Neural cell (in vitro differentiated cells): ENCODE measurements around the gene CCDC88A.

Source experiments
- POLR2AphosphoS5 ChIP-seq: IDR thresholded peaks from 2 replicates; pipeline ENCODE4 v1.6.1; 2012
- TF ChIP-seq, protein P1 (sequence below): fragments of 450-650 bp; IDR thresholded peaks from 2 replicates; pipeline ENCODE4 v1.5.1; 2014; ENCODE audit warnings: antibody characterized with exemption, mild to moderate bottlenecking, moderate library complexity; ENCODE audit not compliant: poor library complexity, severe bottlenecking
- TF ChIP-seq, protein P2 (sequence below): IDR thresholded peaks from 2 replicates; pipeline ENCODE4 v1.6.1; 2012; ENCODE audit warnings: borderline replicate concordance

DNA sequence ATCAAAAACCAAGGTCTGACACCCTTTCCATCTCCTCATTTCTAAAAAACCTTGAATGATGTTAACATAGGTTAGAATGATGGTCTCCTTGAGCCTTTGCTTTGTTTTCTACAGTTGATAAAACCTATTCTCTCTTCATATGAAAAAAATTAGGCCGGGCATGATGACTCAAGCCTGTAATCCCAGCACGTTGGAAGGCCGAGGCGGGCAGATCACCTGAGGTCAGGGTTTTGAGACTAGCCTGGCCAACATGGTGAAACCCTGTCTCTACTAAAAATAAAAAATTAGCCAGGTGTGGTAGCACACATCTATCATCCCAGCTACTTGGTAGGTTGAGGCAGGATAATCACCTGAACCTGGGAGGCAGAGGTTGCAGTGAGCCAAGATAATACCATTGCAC, 49.4 kb downstream of the CCDC88A start:
- TF ChIP-seq, protein P1, sequence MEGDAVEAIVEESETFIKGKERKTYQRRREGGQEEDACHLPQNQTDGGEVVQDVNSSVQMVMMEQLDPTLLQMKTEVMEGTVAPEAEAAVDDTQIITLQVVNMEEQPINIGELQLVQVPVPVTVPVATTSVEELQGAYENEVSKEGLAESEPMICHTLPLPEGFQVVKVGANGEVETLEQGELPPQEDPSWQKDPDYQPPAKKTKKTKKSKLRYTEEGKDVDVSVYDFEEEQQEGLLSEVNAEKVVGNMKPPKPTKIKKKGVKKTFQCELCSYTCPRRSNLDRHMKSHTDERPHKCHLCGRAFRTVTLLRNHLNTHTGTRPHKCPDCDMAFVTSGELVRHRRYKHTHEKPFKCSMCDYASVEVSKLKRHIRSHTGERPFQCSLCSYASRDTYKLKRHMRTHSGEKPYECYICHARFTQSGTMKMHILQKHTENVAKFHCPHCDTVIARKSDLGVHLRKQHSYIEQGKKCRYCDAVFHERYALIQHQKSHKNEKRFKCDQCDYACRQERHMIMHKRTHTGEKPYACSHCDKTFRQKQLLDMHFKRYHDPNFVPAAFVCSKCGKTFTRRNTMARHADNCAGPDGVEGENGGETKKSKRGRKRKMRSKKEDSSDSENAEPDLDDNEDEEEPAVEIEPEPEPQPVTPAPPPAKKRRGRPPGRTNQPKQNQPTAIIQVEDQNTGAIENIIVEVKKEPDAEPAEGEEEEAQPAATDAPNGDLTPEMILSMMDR, result no peak
- TF ChIP-seq, protein P2, sequence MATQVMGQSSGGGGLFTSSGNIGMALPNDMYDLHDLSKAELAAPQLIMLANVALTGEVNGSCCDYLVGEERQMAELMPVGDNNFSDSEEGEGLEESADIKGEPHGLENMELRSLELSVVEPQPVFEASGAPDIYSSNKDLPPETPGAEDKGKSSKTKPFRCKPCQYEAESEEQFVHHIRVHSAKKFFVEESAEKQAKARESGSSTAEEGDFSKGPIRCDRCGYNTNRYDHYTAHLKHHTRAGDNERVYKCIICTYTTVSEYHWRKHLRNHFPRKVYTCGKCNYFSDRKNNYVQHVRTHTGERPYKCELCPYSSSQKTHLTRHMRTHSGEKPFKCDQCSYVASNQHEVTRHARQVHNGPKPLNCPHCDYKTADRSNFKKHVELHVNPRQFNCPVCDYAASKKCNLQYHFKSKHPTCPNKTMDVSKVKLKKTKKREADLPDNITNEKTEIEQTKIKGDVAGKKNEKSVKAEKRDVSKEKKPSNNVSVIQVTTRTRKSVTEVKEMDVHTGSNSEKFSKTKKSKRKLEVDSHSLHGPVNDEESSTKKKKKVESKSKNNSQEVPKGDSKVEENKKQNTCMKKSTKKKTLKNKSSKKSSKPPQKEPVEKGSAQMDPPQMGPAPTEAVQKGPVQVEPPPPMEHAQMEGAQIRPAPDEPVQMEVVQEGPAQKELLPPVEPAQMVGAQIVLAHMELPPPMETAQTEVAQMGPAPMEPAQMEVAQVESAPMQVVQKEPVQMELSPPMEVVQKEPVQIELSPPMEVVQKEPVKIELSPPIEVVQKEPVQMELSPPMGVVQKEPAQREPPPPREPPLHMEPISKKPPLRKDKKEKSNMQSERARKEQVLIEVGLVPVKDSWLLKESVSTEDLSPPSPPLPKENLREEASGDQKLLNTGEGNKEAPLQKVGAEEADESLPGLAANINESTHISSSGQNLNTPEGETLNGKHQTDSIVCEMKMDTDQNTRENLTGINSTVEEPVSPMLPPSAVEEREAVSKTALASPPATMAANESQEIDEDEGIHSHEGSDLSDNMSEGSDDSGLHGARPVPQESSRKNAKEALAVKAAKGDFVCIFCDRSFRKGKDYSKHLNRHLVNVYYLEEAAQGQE, result no peak
- TF ChIP-seq POLR2AphosphoS5, result no peak
